Duodenal mucosa (tissue), 2 donors: ENCODE measurements around the gene LRRC10B.

Source experiments
- H3K27ac ChIP-seq: one replicate; pipeline ENCODE4 v1.7.0; 2013; ENCODE audit warnings: low read depth, low read length
- H3K27me3 ChIP-seq, 2 donors: one replicate each; pipeline ENCODE4 v1.7.0; 2013; ENCODE audit warnings: low read length in 2 of 2, control low read depth in 1 of 2; ENCODE audit not compliant: insufficient read depth in 2 of 2, control insufficient read depth in 1 of 2
- H3K36me3 ChIP-seq, 2 donors: one replicate each; pipeline ENCODE4 v1.7.0; 2013; ENCODE audit warnings: low read length in 2 of 2, control low read depth in 1 of 2; ENCODE audit not compliant: insufficient read depth in 2 of 2, control insufficient read depth in 1 of 2
- H3K4me1 ChIP-seq, 2 donors: one replicate each; pipeline ENCODE4 v1.7.0; 2013; ENCODE audit warnings: low read length in 2 of 2, control low read depth in 1 of 2; ENCODE audit not compliant: insufficient read depth in 2 of 2, control insufficient read depth in 1 of 2
- H3K4me3 ChIP-seq, 2 donors: one replicate each; pipeline ENCODE4 v1.7.0; 2013; ENCODE audit warnings: low read length in 2 of 2, low read depth in 1 of 2
- H3K9ac ChIP-seq, 2 donors: one replicate each; pipeline ENCODE4 v1.7.0; 2013; ENCODE audit warnings: low read length in 2 of 2, low read depth in 1 of 2
- H3K9me3 ChIP-seq, 2 donors: one replicate each; pipeline ENCODE4 v1.7.0; 2013; ENCODE audit warnings: low read length in 2 of 2, control low read depth in 1 of 2; ENCODE audit not compliant: control insufficient read depth in 1 of 2

LRRC10B gene

DNA sequence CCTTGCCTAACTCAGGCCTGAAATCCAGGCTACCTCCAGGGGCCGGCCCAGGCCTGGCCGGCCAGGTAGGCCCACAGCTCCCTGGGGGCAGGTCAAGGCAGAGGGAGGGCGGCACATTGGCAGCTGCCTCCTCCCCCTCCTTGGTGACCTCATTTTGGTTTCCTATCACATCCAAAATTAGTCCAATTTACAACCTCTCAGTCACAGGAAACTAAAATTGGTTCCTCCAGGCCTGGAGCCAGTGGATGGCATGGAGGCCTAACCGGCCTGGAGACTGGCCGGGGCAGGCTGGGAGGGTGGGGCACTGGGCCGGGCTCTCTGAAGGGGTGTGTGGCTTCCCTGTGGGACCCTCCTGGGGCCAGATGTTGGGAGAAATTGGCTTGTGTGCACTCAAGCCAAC, 35.9 kb downstream of the LRRC10B start:
- Histone ChIP-seq H3K27ac (no peak overlapping the region), H3K4me3 (no peak overlapping the region), H3K9ac (no peak overlapping the region), H3K27me3 (peaks cover 0 to 5% of the 10 kb centered on the region in 2 donors), H3K9me3 (no peaks in the 10 kb centered on the region), H3K4me1 (no peaks in the 10 kb centered on the region), H3K36me3 (no peaks in the 10 kb centered on the region)

GRCh38 chr11:61545341-61545740, 36.8 kb downstream of the LRRC10B start:
- Histone ChIP-seq H3K36me3 (no peaks in the 10 kb centered on the region), H3K9me3 (no peaks in the 10 kb centered on the region), H3K9ac (no peak overlapping the region), H3K4me1 (no peaks in the 10 kb centered on the region), H3K4me3 (no peak overlapping the region), H3K27me3 (peaks cover 0 to 5% of the 10 kb centered on the region in 2 donors), H3K27ac (no peak overlapping the region)

- Histone ChIP-seq H3K27ac (no peak overlapping the region), H3K27me3 (peaks cover 0 to 5% of the 10 kb centered on the region in 2 donors), H3K36me3 (no peaks in the 10 kb centered on the region), H3K4me1 (no peaks in the 10 kb centered on the region), H3K9ac (no peak overlapping the region), H3K4me3 (no peak overlapping the region), H3K9me3 (no peaks in the 10 kb centered on the region)
Observed at GRCh38 chr11:61545921-61546320, 37.4 kb downstream of the LRRC10B start.

GRCh38 chr11:61546663-61547062, 38.1 kb downstream of the LRRC10B start:
- H3K4me3 ChIP-seq = no peak overlapping the region
- H3K27me3 ChIP-seq = peaks cover 0 to 5% of the 10 kb centered on the region in 2 donors
- H3K4me1 ChIP-seq = no peaks in the 10 kb centered on the region
- H3K27ac ChIP-seq = no peak overlapping the region
- H3K36me3 ChIP-seq = no peaks in the 10 kb centered on the region
- H3K9ac ChIP-seq = no peak overlapping the region
- no peaks in the 10 kb centered on the region for H3K9me3 ChIP-seq

DNA sequence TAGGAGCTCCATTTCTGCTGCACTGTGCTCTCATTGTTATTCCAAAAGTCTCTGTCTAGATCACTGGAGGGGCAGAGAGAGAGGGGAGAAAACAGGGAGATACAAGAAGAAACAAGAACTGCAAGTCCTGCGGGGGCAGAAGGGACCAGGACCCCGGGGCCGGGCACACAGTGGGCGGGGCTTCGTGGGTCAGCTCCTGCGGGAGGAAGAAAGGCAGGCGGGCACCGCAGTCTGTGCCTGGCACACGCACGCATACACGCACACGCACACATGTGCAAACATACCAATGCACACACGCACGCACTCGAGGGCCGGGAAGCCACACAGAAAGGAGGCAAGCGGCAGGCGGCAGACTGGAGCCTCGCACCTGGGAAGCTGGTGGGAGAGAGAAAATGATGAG, 38.7 kb downstream of the LRRC10B start:
- Histone ChIP-seq H3K27ac (no peak overlapping the region), H3K27me3 (peaks cover 0 to 6% of the 10 kb centered on the region in 2 donors), H3K36me3 (no peaks in the 10 kb centered on the region)

GRCh38 chr11:61549177-61549576, 40.6 kb downstream of the LRRC10B start:
- no peaks in the 10 kb centered on the region for H3K9me3 ChIP-seq
- H3K9ac ChIP-seq = no peak overlapping the region
- H3K4me3 ChIP-seq = no peak overlapping the region
- no peaks in the 10 kb centered on the region for H3K4me1 ChIP-seq
- H3K27me3 ChIP-seq = peaks cover 12 to 19% of the 10 kb centered on the region in 2 donors
- H3K36me3 ChIP-seq = no peaks in the 10 kb centered on the region
- H3K27ac ChIP-seq = no peak overlapping the region

More for the DNA sequence above, 38.7 kb downstream of the LRRC10B start:
- Histone ChIP-seq H3K9ac (no peak overlapping the region), H3K4me3 (no peak overlapping the region), H3K4me1 (no peaks in the 10 kb centered on the region), H3K9me3 (no peaks in the 10 kb centered on the region)

GRCh38 chr11:61549662-61550568, 41.4 kb downstream of the LRRC10B start:
- Histone ChIP-seq H3K9me3 (no peaks in the 10 kb centered on the region), H3K27ac (no peak overlapping the region), H3K9ac (no peak overlapping the region), H3K27me3 (peaks cover 18 to 24% of the 10 kb centered on the region in 2 donors), H3K4me3 (no peak overlapping the region), H3K36me3 (no peaks in the 10 kb centered on the region), H3K4me1 (no peaks in the 10 kb centered on the region)

DNA sequence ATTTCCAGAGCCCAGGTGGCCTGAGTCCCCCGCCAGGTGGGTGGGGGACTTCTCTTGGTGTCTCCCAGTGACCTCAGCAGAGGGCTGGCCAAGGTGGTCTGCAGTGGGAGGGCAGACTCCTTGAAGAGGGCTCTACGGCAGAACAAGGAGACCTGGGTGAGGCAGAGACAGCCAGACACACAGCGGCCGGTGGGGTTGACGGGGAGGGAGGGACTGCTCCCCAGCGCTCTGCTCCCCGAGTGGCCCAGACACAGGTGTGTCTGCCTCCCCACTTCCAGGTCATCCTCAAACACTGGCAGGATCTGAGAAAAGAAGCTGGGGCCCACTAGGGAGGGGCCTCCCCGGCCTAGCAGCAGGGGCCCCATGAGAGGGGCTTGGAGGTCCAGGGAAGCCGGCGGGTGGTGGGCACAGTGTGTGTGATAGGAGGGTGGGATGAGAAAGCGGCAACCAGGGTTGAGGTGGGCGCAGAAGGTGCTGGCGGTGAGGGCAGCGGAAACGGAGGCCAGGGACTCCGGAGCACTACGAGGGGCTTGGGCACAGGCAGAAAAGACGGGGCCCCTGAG, 42.2 kb downstream of the LRRC10B start:
- Histone ChIP-seq H3K27ac (no peak overlapping the region), H3K4me1 (no peaks in the 10 kb centered on the region), H3K9me3 (no peaks in the 10 kb centered on the region), H3K4me3 (no peak overlapping the region), H3K36me3 (no peaks in the 10 kb centered on the region), H3K27me3 (peaks cover 22 to 29% of the 10 kb centered on the region in 2 donors), H3K9ac (no peak overlapping the region)

GRCh38 chr11:61551634-61552033, 43.1 kb downstream of the LRRC10B start:
- Histone ChIP-seq H3K27ac (no peak overlapping the region), H3K4me1 (no peaks in the 10 kb centered on the region), H3K27me3 (peaks cover 31 to 38% of the 10 kb centered on the region in 2 donors), H3K9me3 (no peaks in the 10 kb centered on the region), H3K36me3 (no peaks in the 10 kb centered on the region), H3K9ac (no peak overlapping the region), H3K4me3 (no peak overlapping the region)

DNA sequence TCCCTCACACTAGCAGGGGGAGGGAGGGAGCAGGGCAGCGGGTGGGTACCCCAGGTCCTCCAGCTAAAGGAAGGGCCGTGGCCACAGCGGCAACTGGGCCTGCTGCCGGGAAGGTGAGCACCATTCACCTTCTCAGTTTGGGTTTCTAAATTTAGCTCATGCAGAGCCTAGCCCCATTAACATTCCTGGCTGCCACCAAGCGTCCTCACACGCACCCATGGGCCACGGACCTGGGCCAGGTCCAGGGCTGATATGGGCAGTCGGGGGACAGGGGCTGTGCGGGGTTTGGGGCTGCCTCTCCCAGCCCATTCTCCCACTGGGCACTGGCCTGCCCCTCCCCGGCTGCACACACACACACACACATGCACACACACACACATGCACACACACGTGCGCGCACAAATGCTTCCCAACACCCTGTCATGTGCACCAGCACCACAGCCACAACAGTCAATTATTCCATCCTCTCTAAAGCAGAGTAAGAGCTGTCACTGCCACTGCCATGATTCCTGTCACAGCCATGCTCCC, 43.6 kb downstream of the LRRC10B start:
- no peaks in the 10 kb centered on the region for H3K4me1 ChIP-seq
- H3K9me3 ChIP-seq = no peaks in the 10 kb centered on the region
- H3K9ac ChIP-seq = no peak overlapping the region
- H3K27me3 ChIP-seq = peaks cover 36 to 43% of the 10 kb centered on the region in 2 donors
- no peak overlapping the region for H3K4me3 ChIP-seq
- H3K27ac ChIP-seq = peak overlapping the region; percentile 1
- no peaks in the 10 kb centered on the region for H3K36me3 ChIP-seq
